Measurements from ENCODE around the gene ZNF701.

DNA sequence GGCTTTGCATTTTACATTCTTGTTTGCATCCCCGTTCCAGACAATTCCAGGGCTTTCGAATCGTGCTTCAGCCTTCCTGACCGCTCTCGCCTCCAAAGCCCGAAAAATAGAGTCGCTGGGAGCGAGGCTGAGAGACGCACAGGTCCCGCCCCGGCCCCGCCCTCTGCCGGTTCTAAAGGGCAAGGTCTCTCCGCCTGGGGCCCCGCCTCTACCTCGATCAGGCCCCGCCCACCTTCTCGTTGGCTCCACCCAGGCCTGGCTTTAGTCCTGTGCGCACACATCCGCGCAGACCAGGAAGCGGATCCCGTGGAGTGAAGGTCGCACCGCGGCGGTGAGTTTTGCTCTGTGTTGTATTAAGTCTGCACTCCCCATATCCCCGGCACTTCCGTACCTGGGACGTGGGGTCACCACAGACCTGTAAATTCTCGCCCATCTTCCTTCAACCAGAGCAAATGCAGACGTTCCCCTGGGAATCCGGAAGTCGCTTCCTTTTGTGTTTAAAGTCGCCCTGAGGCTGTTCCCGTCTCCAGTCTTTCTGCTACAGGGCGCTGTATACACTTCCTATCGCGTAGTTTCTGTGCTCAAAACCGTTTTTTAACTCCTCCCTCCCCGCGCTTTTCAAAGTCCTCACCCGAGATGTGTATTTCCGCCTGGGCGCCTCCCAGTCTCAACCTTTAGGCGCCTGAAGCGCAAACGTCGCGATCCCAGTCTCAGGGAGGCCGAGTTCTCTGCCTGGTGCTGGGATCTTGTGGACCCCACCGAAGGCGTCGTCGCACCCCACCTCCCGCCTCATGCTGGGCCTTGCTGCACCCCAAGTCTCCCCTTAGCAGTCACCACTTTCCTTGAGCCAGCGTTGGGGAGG is at the start of gene ZNF701:
- no peak for TF ChIP-seq EZH2phosphoT487 (IDR thresholded peaks at IDR 0.05; ENCODE audit: borderline replicate concordance, low read depth, low read length)
- TF ChIP-seq, protein P1, sequence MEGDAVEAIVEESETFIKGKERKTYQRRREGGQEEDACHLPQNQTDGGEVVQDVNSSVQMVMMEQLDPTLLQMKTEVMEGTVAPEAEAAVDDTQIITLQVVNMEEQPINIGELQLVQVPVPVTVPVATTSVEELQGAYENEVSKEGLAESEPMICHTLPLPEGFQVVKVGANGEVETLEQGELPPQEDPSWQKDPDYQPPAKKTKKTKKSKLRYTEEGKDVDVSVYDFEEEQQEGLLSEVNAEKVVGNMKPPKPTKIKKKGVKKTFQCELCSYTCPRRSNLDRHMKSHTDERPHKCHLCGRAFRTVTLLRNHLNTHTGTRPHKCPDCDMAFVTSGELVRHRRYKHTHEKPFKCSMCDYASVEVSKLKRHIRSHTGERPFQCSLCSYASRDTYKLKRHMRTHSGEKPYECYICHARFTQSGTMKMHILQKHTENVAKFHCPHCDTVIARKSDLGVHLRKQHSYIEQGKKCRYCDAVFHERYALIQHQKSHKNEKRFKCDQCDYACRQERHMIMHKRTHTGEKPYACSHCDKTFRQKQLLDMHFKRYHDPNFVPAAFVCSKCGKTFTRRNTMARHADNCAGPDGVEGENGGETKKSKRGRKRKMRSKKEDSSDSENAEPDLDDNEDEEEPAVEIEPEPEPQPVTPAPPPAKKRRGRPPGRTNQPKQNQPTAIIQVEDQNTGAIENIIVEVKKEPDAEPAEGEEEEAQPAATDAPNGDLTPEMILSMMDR (conservative IDR thresholded peaks at IDR 0.05; ENCODE audit: low read length) = no peak; the same call in 1 of the 2 replicates
